GM18498 (cell line): ENCODE results near the gene OVOL3.
"Not testable (repeated sequence)": the region's sequence is repeated elsewhere in the genome, so short reads cannot be mapped to it uniquely, and the experiment has no call there.

Experiments
- ATAC-seq: cut with Tn5 transposase; IDR thresholded peaks from one replicate; pipeline ENCODE4 v1.9.1; 2021; ENCODE audit warnings: mild to moderate bottlenecking, moderate library complexity; ENCODE audit not compliant: unreplicated experiment

The OVOL3 gene

DNA sequence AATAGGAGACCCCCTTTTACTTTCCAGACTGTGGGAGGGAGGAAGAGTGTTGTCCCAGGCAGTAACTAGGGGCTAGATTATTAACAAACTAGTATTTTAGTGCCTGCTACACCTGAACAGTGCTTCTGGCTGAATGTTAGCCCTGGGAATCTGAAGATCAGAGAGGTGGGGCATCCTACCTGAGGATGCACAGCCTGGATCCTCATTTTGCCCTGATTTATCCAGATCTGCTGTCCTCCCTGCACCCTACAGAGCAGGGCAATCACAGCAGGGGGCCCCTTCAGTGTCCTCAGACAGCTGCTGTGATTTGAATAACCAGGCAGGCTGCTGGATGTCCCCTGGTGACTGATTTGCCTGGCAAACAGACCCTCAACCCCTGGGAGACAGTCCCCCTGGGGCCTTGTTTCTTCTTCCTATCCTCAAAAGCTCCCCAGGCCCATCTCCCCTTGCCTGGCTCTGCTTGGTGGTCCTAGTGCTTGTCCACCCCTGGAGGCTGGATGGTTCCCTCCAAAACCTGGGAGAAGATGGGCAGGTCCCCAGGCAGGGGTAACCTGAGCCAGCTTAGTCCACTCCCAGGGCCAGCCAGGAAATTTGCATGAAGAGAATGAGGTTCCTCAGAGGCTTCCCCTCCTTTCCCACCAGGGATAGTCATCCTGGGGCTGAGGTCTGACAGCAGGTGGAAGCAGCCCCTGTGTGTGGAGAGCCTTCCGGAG is at the start of gene OVOL3:
Gene OVOL3 (plus strand): TSS at position 657 of the 713 bp plus-strand sequence. CDS start 60 bp downstream, outside the sequence.
- ATAC-seq = no peak

DNA sequence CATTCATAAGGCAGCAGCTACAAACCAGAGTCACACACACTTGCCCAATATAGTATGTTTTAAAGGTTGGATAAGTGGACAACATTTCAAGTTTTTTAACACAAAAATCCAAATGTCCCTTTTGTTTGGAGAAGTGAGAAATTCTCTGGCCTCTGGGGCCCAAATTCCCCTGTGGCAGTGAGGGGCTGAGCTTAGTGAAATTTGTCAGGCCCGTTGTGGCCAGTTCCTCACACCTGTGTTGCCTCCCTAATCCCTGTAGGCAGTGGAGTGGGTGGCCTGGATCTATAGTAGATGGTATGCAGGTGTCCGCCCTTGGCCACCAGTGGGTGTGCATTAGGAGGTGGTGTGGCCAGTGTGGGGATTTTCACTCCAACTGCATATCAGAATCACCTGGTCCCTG is 49.6 kb upstream of the OVOL3 start:
- no peak for ATAC-seq

DNA sequence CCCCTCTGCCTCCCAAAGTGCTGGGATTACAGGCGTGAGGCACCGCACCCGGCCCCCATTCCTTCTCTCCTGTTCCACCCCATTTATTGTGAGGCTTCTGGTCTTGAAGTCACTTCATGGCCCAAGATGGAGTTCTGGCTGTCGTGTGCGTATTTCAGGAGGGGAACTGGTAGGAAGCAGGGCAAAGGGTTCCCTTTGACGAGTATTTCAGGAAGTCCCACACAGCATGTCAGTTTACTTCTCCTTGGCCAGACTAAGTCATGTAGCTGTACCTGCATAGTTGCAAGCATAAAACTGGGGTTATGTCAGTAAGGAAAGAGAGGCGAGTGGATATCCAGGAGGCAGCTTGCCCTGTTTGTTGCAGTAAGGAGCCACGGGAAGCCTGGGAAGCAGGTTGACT is 46.1 kb upstream of the OVOL3 start:
- ATAC-seq = no peak

DNA sequence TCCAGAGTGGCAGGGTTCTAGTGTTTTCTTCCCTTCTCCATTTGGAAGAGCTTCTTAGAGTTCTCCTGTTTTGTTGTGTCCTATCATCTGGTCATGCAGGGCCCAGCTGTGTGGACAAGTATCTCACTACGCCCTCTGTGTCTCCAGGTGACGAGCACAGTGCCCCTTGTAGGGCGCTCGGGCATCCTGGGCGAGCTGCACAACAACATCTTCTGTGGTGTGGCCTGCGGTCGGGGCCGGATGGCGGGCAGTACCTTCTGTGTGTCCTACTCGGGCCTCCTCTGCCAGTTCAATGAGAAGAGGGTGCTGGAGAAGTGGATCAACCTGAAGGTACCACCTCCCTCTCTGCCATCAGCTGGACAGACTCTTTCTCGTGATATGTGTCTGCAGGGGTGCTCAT is 43.3 kb upstream of the OVOL3 start:
- no peak for ATAC-seq

DNA sequence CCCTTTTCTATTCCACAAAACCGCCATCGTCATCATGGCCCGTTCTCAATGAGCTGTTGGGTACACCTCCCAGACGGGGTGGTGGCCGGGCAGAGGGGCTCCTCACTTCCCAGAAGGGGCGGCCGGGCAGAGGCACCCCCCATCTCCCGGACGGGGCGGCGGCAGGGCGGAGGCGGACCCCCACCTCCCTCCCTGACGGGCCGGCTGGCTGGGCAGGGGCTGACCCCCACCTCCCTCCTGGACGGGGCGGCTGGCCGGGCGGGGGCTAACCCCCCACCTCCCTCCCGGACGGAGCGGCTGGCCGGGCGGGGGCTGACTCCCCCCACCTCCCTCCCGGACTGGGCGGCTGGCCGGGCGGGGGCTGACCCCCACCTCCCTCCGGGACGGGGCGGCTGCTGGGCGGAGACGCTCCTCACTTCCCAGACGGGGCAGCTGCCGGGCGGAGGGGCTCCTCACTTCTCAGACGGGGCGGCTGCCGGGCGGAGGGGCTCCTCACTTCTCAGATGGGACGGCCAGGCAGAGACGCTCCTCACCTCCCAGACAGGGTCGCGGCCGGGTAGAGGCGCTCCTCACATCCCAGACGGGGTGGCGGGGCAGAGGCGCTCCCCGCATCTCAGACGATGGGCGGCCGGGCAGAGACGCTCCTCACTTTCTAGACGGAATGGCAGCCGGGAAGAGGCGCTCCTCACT is 42.0 kb upstream of the OVOL3 start:
- ATAC-seq = not testable (repeated sequence)

DNA sequence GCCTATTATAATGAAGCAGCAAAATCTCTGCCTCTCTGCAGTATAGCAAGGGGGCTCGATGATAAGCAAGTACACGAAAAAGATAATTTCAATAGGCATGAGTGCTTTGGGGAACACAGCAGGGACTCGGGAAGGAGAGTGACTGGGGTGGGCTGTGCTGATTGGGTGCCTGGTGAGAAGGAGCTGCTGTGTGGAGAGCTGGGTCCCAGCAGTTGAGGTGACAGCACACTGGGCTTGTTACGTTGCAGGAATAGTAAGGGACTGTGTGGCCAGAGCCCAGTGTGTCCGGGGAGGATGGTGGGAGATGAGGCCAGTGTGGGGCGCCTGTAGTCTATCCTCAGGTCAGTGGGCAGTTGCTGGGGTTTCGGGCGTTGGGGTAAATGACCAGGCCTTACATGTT is 38.9 kb upstream of the OVOL3 start:
- no peak for ATAC-seq

DNA sequence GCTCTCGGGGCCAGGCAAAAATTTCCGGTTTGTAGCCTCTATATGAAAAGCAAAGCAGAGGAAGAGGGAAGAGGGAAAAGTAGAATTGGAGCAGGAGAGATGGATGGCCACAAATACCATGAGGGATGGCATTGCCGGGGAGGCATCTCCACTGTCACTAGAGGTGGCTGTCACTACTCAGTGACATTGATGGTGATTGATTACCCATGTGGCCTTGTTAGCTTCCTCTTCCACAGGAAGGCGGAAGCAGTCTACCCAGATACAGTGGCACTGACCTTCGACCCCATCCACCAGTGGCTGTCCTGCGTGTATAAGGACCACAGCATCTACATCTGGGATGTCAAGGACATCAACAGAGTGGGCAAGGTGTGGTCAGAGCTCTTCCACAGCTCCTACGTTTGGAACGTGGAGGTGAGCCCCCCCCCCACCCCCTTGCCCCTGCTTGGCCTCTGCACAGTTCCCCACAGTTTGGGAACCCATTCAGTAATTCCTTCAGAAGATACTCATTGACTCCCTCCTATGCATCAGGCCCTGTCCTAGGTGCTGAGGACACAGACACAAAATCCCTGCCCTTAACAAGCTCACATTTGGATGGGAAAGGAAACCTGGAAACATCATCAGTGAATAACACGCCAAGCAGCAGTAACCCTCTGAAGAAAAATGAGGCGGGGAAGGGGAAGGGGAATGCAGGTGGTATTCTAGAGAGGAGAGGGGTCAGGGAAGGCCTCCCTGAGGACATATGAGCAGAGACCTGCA is 37.6 kb upstream of the OVOL3 start:
- no peak for ATAC-seq

DNA sequence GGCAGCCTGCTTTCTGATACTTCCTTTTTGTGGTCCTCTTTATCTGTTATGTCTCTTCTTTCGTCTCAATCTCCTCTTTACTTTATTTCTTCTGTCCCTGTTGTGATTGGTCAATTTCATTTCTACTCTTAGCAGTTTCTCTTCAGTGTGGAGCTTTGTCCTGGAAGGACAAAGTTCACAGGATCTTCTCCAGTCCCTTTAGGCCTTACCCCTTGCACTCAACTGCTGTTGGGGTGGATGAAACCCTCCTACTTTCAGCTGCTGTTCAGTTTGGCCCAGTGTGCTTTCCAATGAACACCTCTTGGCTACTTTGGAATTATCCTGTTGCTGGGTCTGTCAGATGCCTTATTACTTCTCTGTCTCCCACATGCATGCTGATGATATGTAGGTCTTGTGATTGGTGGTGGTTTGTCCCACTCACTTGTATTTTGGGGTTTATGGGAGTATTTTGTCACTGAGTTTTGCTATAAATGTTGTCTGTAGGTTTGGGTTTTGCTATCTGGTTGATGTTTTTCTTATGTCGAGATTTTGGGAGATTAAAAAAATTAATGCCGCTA is 31.5 kb upstream of the OVOL3 start:
- ATAC-seq = no peak

DNA sequence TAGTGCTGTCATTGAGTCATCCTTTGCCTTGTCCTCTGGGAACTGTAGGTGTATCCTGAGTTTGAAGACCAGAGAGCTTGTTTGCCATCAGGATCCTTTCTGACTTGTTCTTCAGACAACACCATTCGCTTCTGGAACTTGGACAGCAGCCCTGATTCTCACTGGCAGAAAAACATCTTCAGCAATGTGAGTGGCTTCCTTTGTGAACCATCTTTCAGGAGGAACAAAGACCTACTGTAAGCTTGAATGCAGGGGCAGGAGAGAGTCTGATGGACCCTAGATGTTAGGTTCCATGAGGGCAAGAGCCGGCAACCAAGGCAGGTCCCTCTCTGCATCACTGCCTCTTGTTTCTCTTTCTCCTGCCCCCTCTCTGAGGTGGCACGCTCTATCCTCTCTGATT is 29.6 kb upstream of the OVOL3 start:
- no peak for ATAC-seq

DNA sequence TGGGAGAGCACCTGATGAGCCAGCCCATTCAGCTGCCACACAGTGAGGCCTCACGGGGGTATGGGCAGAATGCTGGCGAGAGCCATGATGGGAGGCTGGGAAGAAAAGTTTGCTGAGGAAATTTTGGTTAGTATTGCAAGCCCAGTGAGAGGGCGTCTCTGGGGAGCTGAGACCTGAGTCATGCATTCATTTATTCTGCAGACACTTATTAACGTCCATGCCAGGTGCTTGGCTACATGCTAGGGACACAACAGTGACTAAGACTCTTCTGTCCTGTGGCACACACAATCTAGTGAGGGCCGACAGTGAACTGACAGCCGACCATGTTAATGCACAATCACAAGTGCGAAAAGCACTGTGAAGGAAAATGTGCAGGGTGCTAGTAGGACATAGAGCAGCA is 29.0 kb upstream of the OVOL3 start:
- ATAC-seq = no peak

DNA sequence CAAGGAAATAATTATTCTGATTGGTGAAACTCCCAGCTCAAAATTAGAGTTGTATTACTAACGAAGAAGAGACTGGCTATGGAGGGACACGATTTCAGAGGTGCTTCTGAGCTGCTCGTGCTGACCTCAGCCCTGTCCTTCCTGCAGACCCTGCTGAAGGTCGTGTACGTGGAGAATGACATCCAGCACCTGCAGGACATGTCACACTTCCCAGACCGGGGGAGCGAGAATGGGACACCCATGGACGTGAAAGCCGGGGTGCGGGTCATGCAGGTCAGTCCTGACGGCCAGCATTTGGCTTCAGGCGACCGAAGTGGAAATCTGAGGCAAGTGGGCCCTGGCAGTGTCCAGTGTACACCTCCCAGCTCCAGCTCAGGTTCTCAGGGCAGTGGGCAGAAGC is 28.0 kb upstream of the OVOL3 start:
- no peak for ATAC-seq

DNA sequence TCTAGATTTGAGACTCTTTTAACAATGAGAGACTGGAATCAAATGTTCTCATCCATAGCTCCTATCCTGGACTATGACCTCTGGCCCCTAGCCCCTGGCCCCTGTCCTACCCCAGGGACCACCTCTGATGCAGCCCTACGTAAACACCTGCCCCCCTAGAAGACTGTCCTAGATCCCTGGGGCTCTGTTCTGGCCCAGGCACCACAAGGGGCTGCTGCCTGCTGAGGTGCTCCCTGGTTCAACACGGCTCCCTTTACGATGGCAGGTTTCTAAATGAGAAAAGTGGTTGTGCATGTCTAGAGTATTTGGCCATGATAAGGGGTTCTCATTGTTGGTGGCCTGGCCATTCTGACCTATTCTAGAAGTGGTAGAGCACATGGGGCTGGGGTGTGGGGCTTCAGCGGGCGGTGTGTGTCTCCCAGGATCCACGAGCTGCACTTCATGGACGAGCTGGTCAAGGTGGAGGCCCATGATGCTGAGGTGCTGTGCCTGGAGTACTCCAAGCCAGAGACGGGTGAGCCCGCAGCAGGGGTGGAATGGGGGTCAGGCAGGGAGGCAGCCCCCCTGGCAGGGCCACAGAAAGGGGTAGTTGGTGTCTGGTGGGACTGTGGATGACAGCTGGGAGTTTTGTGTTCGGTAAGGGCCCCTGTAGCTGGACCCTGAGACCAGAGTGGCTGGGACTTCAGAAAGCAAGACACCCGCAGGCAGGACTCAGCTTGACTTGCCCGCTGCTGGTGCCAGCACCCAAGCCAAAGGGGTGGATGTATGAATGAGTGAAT is 26.5 kb upstream of the OVOL3 start:
- no peak for ATAC-seq

DNA sequence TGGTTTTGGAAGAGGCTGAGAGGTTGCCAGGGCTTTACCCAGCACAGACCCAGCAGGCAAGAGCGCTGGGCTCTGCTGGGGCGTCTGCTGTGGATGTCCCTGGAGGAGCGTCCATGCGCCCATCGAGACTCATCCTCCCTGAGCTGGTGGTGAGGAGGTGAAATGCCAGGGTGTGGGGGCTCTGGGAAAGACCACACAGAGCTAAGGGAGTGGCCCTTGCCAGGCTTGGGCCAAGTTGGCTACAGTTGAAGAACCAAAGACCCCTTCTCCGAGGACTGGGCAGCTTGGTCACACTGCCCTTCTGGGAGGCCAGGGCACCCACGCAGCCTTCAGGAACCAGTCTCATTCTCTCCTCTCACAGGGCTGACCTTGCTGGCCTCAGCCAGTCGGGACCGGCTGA is 24.6 kb upstream of the OVOL3 start:
- ATAC-seq = no peak

DNA sequence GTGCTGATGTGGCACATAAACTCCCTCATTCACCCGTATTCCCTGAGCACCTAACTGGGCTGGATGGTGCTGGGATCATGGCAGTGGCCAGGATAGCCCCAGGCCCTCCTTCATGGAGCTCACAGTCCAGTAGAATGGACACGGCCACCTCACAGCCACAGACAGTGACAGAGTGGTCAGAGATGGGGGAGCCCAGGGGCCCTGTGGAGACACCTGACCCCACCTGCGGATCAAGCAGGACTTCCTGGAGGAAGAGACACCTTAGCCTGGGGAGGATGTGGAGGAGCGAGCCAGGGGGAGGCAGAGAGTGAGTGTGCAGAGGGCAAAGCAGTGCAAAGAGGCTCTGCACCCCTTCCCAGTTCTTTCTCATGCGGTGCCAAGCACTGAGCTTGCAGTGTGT is 21.1 kb upstream of the OVOL3 start:
- no peak for ATAC-seq

DNA sequence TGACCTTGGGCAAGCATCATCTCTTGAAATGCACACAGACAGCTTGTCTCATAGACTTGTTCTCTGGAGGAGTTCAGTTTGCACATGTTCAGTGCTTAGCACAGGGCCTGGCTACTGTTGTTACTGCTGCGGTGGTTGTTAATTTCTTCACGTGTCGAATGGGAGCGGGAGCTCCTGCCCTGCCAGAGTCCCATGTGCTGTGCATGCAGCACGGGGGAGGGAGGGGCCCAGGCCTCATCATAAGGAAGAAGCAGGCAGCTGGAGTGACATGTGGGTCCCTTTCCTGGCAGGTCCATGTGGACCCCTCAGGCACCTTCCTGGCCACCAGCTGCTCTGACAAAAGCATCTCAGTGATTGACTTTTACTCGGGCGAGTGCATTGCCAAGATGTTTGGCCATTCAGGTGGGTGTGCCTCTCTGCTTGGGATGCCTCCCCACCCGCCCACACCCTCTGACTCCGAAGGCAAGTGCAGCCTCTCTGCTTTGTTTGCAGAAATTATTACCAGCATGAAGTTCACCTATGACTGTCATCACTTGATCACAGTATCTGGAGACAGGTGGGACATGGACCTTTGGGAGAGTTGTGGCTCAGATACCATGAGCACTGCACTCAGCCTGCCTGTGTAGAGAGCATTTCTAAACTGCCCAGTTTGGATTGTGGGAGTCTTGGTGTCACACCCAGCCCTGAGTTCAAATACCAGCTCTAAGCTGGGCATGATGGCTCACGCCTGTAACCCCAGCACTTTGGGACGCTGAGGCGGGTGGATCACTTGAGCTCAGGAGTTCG is 19.8 kb upstream of the OVOL3 start:
- no peak for ATAC-seq

DNA sequence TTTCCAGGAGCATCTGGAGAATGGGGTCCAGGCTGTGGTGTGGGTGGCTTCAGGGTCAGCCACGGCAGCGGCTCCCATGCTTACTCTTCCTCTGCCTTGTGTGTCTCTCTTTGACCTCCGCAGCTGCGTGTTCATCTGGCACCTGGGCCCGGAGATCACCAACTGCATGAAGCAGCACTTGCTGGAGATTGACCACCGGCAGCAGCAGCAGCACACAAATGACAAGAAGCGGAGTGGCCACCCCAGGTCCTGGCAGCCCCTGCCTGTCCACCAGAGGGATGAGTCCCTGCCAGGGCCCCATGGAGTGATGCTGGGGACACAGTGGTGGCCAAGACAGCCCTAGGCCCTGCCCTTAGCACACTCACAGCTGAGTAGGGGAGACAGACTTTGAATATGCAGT is 18.4 kb upstream of the OVOL3 start:
- no peak for ATAC-seq

DNA sequence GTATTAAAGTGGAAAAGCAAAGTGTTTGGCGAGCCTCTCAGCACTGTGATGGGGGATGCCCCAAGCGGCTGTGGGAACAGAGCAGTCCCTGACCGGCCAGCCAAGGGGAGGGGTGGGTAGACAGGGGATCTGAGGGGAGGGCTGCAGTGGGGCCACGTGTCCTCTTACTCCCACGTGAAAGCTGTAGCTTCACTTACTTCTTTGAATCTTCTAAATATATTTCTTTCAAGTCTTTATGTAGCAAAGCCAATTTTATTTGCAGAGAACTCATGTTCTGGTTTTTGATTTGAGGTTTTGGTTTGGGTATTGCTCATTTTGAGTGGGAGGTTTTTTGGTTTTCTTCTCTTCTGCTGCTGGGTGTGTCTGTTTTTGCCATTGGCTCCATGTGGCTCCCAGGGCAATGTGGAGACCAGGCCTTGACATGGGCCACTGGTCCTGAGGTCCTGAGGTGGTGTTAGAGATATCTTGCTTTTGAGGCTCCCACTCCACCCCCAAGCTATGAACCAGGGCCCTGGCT is 17.7 kb upstream of the OVOL3 start:
- ATAC-seq = no peak

DNA sequence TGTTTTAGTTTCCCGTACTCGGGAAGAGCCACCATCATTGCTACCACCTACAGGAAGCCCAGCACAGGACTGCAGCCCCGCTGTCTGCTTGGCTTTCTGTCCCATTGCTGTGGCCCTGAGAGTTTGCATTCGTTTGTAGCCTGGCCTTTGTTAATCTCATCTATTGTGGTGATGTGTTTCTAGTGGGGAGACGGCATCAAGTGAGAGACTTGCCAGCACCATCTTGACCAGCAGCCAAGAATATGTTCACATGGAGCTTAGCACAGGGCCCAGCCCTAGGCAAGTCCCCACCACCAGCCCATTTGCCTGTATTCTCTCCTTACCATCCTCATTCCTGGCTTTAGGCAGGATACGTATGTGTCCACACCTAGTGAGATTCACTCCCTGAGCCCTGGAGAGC is 17.3 kb upstream of the OVOL3 start:
- ATAC-seq = no peak

DNA sequence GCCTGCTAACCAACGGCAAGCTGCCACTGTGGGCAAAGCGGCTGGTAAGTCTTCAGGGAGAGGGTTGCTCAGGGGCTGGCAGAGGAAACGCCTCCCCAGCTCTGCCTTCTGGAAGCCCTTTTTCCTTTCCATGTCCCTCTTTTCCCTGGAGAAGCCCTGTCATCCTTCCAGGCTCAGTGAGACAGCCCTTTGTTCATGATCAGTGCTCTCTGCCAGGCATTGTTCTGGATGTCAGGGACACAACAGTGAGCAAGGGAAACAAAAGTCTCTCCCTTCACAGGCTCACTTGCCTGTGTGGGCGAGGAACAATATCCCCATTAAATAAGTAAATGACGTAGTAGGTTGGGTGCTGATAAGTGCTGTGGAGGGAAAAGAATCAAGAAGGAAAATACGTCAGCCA is 13.9 kb upstream of the OVOL3 start:
- ATAC-seq = no peak
